HepG2 (cell line): ENCODE results near the gene DTD2. TPM values are rescaled to one million over a fixed set of nuclear protein-coding genes. Genes with fewer than 3 reads are reported as not detected.

Experiments
- ATAC-seq: fragments of 200-7000 bp; cut with Tn5 transposase; 3 replicates; pipeline ENCODE4 v1.9.1; 2020; ENCODE audit warnings: mild to moderate bottlenecking, moderate library complexity
- BruUV-seq: library from RNA; stranded (reverse); fragments of 400-500 nt; replicated peaks from 2 replicates; lab custom pipeline; 2021; lab: Mats Ljungman, UMichigan
- CTCF ChIA-PET: fragments of 300-600 bp; formaldehyde crosslinking; extraction: SDS; loops from one replicate; lab custom pipeline; 2021; ENCODE audit warnings: low total read pairs, inconsistent platforms, low intra/inter-chr PET ratio; lab: Yijun Ruan, JAX
- POLR2A ChIA-PET: fragments of 350-600 bp; sonication (Branson Sonifier 250); formaldehyde crosslinking; loops from one replicate; lab custom pipeline; 2020; ENCODE audit warnings: antibody characterized with exemption, inconsistent platforms; lab: Yijun Ruan, JAX
- DNase-seq: peaks from one replicate; pipeline ENCODE4 v3.0.0-alpha.2; 2015; ENCODE audit warnings: low spot score
- FAIRE-seq: peaks from 3 replicates; lab custom pipeline; 2011; peaks lifted over from hg19 to GRCh38; lab: Jason Lieb, UNC
- H2AFZ ChIP-seq: one replicate; pipeline ENCODE4 v1.6.1; 2011; ENCODE audit warnings: low read length, inconsistent platforms
- H3K27ac ChIP-seq: fragments of 300-600 bp; 3 replicates; pipeline ENCODE4 v1.8.0; 2011; ENCODE audit warnings: mixed run types, mild to moderate bottlenecking, mixed read lengths, low read length, inconsistent platforms; ENCODE audit not compliant: insufficient read depth; ENCODE audit errors: extremely low read length
- H3K27me3 ChIP-seq, 2 experiments: fragments of 200-600 bp in 1 of 2; 2 replicates in 1 of 2; 3 replicates in 1 of 2; pipeline versions ENCODE4 v1.6.0 to v1.8.0; 2011; ENCODE audit warnings: low read length in 2 of 2, mild to moderate bottlenecking in 2 of 2, moderate library complexity in 2 of 2, inconsistent platforms in 1 of 2; ENCODE audit not compliant: insufficient read depth in 2 of 2, control insufficient read depth in 1 of 2
- H3K36me3 ChIP-seq, 2 experiments: fragments of 200-600 bp in 1 of 2; replicated peaks in 1 of 2; 2 replicates in 1 of 2; 3 replicates in 1 of 2; pipeline versions ENCODE4 v1.5.1 to v1.8.0; 2011; ENCODE audit warnings: low read length in 2 of 2, inconsistent platforms in 1 of 2; ENCODE audit not compliant: insufficient read depth in 2 of 2, control insufficient read depth in 1 of 2
- H3K4me1 ChIP-seq: 2 replicates; pipeline ENCODE4 v1.5.1; 2012; ENCODE audit warnings: low read length, inconsistent platforms; ENCODE audit not compliant: insufficient read depth
- H3K4me2 ChIP-seq: 2 replicates; pipeline ENCODE4 v1.6.0; 2011; ENCODE audit warnings: low read depth, low read length, inconsistent platforms
- H3K4me3 ChIP-seq, 3 experiments: fragments of 200-600 bp in 1 of 3; sonication (generic), shearing (Covaris generic) in 1 of 3; replicated peaks in 1 of 3; 2 replicates each; pipeline ENCODE4 v1.5.1; 2011 to 2016; ENCODE audit warnings: low read length in 3 of 3, inconsistent platforms in 2 of 3, low read depth in 2 of 3, mild to moderate bottlenecking in 2 of 3, control low read depth in 1 of 3, mixed read lengths in 1 of 3; ENCODE audit not compliant: insufficient read depth in 1 of 3
- H3K79me2 ChIP-seq: one replicate; pipeline ENCODE4 v1.6.1; 2011; ENCODE audit warnings: low read length, inconsistent platforms; ENCODE audit not compliant: insufficient read depth
- H3K9ac ChIP-seq: 2 replicates; pipeline ENCODE4 v1.6.0; 2011; ENCODE audit warnings: mild to moderate bottlenecking, low read depth, low read length, inconsistent platforms; ENCODE audit not compliant: insufficient read depth
- H3K9me3 ChIP-seq: 2 replicates; pipeline ENCODE4 v1.5.1; 2012; ENCODE audit warnings: mild to moderate bottlenecking, low read length
- H4K20me1 ChIP-seq: 2 replicates; pipeline ENCODE4 v1.6.0; 2011; ENCODE audit warnings: inconsistent platforms, mild to moderate bottlenecking, low read length, moderate library complexity; ENCODE audit not compliant: insufficient read depth
- HMGA1 ChIP-seq: sonication (generic); formaldehyde crosslinking; conservative IDR thresholded peaks from 2 replicates; pipeline ENCODE4 v1.4.0; 2020; ENCODE audit warnings: missing genetic modification reagents
- PTBP1 ChIP-seq: fragments of 200-400 bp; formaldehyde crosslinking; IDR thresholded peaks from 2 replicates; pipeline ENCODE4 v1.6.1; 2018; ENCODE audit warnings: low read length, low read depth; ENCODE audit not compliant: poor library complexity, severe bottlenecking
- SKI ChIP-seq: fragments of 450-650 bp; IDR thresholded peaks from one replicate; pipeline ENCODE4 v1.6.1; 2018; ENCODE audit warnings: mild to moderate bottlenecking; ENCODE audit not compliant: partially characterized antibody
- TEAD3 ChIP-seq: optimal IDR thresholded peaks from 2 replicates; pipeline ENCODE3; 2016; ENCODE audit warnings: borderline replicate concordance
- ZC3H13 ChIP-seq: sonication (generic); formaldehyde crosslinking; IDR thresholded peaks from 2 replicates; pipeline ENCODE4 v1.8.1; 2023; ENCODE audit warnings: mild to moderate bottlenecking, missing genetic modification reagents, moderate library complexity
- ZNF207 ChIP-seq: fragments of 450-650 bp; IDR thresholded peaks from 2 replicates; pipeline ENCODE4 v1.6.1; 2016; ENCODE audit warnings: antibody characterized with exemption, borderline replicate concordance
- ZNF546 ChIP-seq: sonication (generic); formaldehyde crosslinking; conservative IDR thresholded peaks from 2 replicates; pipeline ENCODE4 v1.8.1; 2023; ENCODE audit warnings: mild to moderate bottlenecking, missing genetic modification reagents
- ZNF770 ChIP-seq: sonication (generic); formaldehyde crosslinking; IDR thresholded peaks from 2 replicates; pipeline ENCODE4 v1.5.0; 2020; ENCODE audit warnings: mild to moderate bottlenecking, missing genetic modification reagents
- WGBS: methylation state at CpG from one replicate; pipeline ENCODE4 v1.1.6; 2017; ENCODE audit warnings: low lambda C conversion rate; 5-methylcytosine and 5-hydroxymethylcytosine counted together
- in situ Hi-C: cut with HindIII; loops from 2 replicates; pipeline ENCODE4 v1.10.0; 2017; ENCODE audit warnings: low pct_unique_long_range_greater_than_20kb; ENCODE audit not compliant: extremely low pct_ligation_motif_present
- intact Hi-C: fragments of 100-400 bp; cut with micrococcal nuclease; formaldehyde crosslinking; loops from one replicate; pipeline ENCODE4 v1.10.0; 2022; ENCODE audit not compliant: unreplicated experiment
- polyA plus RNA-seq, 8 experiments: library from polyadenylated mRNA; depleted of rRNA in 3 of 8; stranded (reverse) in 7 of 8; unstranded in 1 of 8; fragments of >200 nt; fragmentation: Illumina TruSeq in 4 of 8; extraction: Trizol in 4 of 8; gene quantifications; 2 replicates each; pipeline versions ENCODE4 v1.2.1 to v1.2.3, GENCODE V29; 2011 to 2016; ENCODE audit warnings: low read depth in 4 of 8, missing spikeins in 1 of 8, mixed read lengths in 1 of 8; ENCODE audit not compliant: insufficient read depth in 1 of 8
- total RNA-seq, 5 experiments: library from RNA; depleted of rRNA; stranded (reverse); fragments of >200 nt; fragmentation: Illumina TruSeq; extraction: Trizol; gene quantifications; 2 replicates each; pipeline ENCODE4 v1.2.3, GENCODE V29; 2016; ENCODE audit warnings: low read depth in 1 of 5
- TF ChIP-seq, protein P1 (sequence below): sonication (generic); formaldehyde crosslinking; IDR thresholded peaks from 2 replicates; pipeline ENCODE4 v1.8.0; 2022; ENCODE audit warnings: mild to moderate bottlenecking, missing genetic modification reagents, moderate library complexity
- TF ChIP-seq, protein P2 (sequence below): sonication (generic); formaldehyde crosslinking; IDR thresholded peaks from 2 replicates; pipeline ENCODE4 v1.5.0; 2020; ENCODE audit warnings: missing genetic modification reagents, mild to moderate bottlenecking, borderline replicate concordance

DTD2 gene
- total and polyA plus RNA-seq, 2 of the 13 experiments (the other 11 are each of a cell fraction or from before 2014, with no cell fraction given), result 22.3 to 49.8 TPM

GRCh38 chr14:31487886-31488285 lies 30.6 kb upstream of the DTD2 start, which contains the start of gene GPR33:
TSS of gene GPR33 (minus strand) at chr14:31488039. CDS start at chr14:31483965, 4,074 bp downstream.
- no peak within 1 kb of the TSS for H3K4me2 ChIP-seq
- intact Hi-C loops, result no loop called here
- TF ChIP-seq PTBP1, result no peak
- TF ChIP-seq, protein P1, sequence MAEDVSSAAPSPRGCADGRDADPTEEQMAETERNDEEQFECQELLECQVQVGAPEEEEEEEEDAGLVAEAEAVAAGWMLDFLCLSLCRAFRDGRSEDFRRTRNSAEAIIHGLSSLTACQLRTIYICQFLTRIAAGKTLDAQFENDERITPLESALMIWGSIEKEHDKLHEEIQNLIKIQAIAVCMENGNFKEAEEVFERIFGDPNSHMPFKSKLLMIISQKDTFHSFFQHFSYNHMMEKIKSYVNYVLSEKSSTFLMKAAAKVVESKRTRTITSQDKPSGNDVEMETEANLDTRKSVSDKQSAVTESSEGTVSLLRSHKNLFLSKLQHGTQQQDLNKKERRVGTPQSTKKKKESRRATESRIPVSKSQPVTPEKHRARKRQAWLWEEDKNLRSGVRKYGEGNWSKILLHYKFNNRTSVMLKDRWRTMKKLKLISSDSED (CRISPR knock-in tag), result no peak
- TF ChIP-seq TEAD3, result no peak
- no peak for TF ChIP-seq SKI
- TF ChIP-seq ZNF546 (CRISPR knock-in tag), result no peak
- TF ChIP-seq HMGA1 (CRISPR knock-in tag), result no peak
- no peak for TF ChIP-seq ZC3H13 (CRISPR knock-in tag)
- TF ChIP-seq, protein P2, sequence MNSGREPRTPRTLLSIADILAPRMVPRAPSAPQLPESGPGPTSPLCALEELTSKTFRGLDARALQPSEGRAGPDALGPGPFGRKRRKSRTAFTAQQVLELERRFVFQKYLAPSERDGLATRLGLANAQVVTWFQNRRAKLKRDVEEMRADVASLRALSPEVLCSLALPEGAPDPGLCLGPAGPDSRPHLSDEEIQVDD (CRISPR knock-in tag), result no peak
- TF ChIP-seq ZNF770, result no peak
- TF ChIP-seq ZNF207, result no peak
- TF ChIP-seq, all 625 proteins: peak for 0
- Histone ChIP-seq H3K36me3 (no peaks in the 10 kb centered on the region), H3K9me3 (no peaks in the 10 kb centered on the region), H3K4me3 (no peak within 1 kb of the TSS), H2AFZ (no peak within 1 kb of the TSS), H3K79me2 (no peaks in the 10 kb centered on the region), H3K4me1 (no peaks in the 10 kb centered on the region), H4K20me1 (no peaks in the 10 kb centered on the region), H3K27me3 (no peaks in the 10 kb centered on the region; a peak in 1 of 5 replicates), H3K27ac (no peak within 1 kb of the TSS), H3K9ac (no peak within 1 kb of the TSS)
- WGBS, result 3% methylated on average over 1 of the region's 1 CpG
- ChIA-PET POLR2A (no interaction called here), CTCF (no interaction called here)
- in situ Hi-C loops, result no loop called here
- DNase-seq, result no peak
- no TSS peak for BruUV-seq
- no peak for ATAC-seq
- FAIRE-seq, result no peak
